NB4 (cell line): Measurements from ENCODE around the gene ACKR1.
A peak's percentile ranks its signal among the peaks of the same experiment; 100 is the strongest.

Experiments used
- DNase-seq: peaks from one replicate; pipeline ENCODE4 v3.0.0; 2010; ENCODE audit warnings: low read depth
- H3K4me3 ChIP-seq: one replicate; pipeline ENCODE4 v1.5.1; 2011; ENCODE audit warnings: mild to moderate bottlenecking, low read depth, low read length, moderate library complexity
- CTCF ChIP-seq: IDR thresholded peaks from one replicate; pipeline ENCODE4 v1.5.1; 2012; ENCODE audit warnings: low read depth, low read length
- MAX ChIP-seq: IDR thresholded peaks from 2 replicates; pipeline ENCODE4 v1.6.1; 2011; ENCODE audit warnings: low read depth, low read length
- MYC ChIP-seq: IDR thresholded peaks from 2 replicates; pipeline ENCODE4 v1.6.1; 2011; ENCODE audit warnings: low read depth, low read length
- POLR2A ChIP-seq: IDR thresholded peaks from 2 replicates; pipeline ENCODE4 v1.6.1; 2011; ENCODE audit warnings: mild to moderate bottlenecking; ENCODE audit not compliant: insufficient read length; ENCODE audit errors: extremely low read depth

The ACKR1 gene

GRCh38 chr1:159196543-159196942 is 8.1 kb upstream of the ACKR1 start:
- no peak for DNase-seq
- peak; percentile 33 for TF ChIP-seq CTCF
- TF ChIP-seq MYC, result no peak
- no peak overlapping the region for H3K4me3 ChIP-seq

- no peak overlapping the region for H3K4me3 ChIP-seq
- DNase-seq, result peak; percentile 66
- no peak for TF ChIP-seq MAX
- no peak; the same call in 1 of the 2 replicates for TF ChIP-seq MYC
- peak; percentile 94 for TF ChIP-seq CTCF
Measured at GRCh38 chr1:159197561-159198557, 6.8 kb upstream of the ACKR1 start.

- no peak for TF ChIP-seq CTCF
- TF ChIP-seq MAX, result no peak
- TF ChIP-seq MYC, result no peak
- TF ChIP-seq POLR2A, result no peak
- no peak overlapping the region for H3K4me3 ChIP-seq
- DNase-seq, result no peak
Measured at GRCh38 chr1:159199901-159200300, 4.8 kb upstream of the ACKR1 start.

- peak; percentile 54 for DNase-seq
- TF ChIP-seq CTCF (no peak), MYC (no peak), POLR2A (no peak), MAX (no peak)
- no peak overlapping the region for H3K4me3 ChIP-seq
Measured at GRCh38 chr1:159200769-159201168, 3.9 kb upstream of the ACKR1 start.

- H3K4me3 ChIP-seq, result no peak overlapping the region
- TF ChIP-seq MYC (no peak), POLR2A (no peak), CTCF (no peak), MAX (no peak)
- DNase-seq, result peak; percentile 55
Measured at GRCh38 chr1:159201642-159202041, 3.0 kb upstream of the ACKR1 start.
